ENCODE results near the gene MEP1B.
"Not testable (repeated sequence)": the region's sequence is repeated elsewhere in the genome, so short reads cannot be mapped to it uniquely, and the experiment has no call there.

The MEP1B gene

GRCh38 chr18:32177530-32177929 is 12.3 kb upstream of the MEP1B start:
- H3K4me1 ChIP-seq (ENCODE audit: insufficient read depth, low read length), result peaks cover 15% of the 10 kb centered on the region
- H3K4me3 ChIP-seq (ENCODE audit: low read length), result no peak overlapping the region
- no peaks in the 10 kb centered on the region for H3K27me3 ChIP-seq (ENCODE audit: insufficient read depth, low read length)
- H3K9me3 ChIP-seq (ENCODE audit: low read length), result no peaks in the 10 kb centered on the region
- H2AFZ ChIP-seq (ENCODE audit: low read depth, low read length), result no peak overlapping the region
- no peaks in the 10 kb centered on the region for H3K36me3 ChIP-seq (ENCODE audit: insufficient read depth, low read length)

GRCh38 chr18:32183503-32183902 is 6.3 kb upstream of the MEP1B start:
- peaks cover 11% of the 10 kb centered on the region for H3K4me1 ChIP-seq (ENCODE audit: insufficient read depth, low read length)
- H3K9me3 ChIP-seq (ENCODE audit: low read length), result peaks cover 4% of the 10 kb centered on the region
- no peaks in the 10 kb centered on the region for H3K27me3 ChIP-seq (ENCODE audit: insufficient read depth, low read length)
- H3K36me3 ChIP-seq (ENCODE audit: insufficient read depth, low read length), result no peaks in the 10 kb centered on the region
- H2AFZ ChIP-seq (ENCODE audit: low read depth, low read length), result no peak overlapping the region
- H3K4me3 ChIP-seq (ENCODE audit: low read length), result no peak overlapping the region

GRCh38 chr18:32190209-32190608 is 370 bp downstream of the MEP1B start:
- H3K4me3 ChIP-seq (ENCODE audit: low read length), result no peak overlapping the region
- H3K36me3 ChIP-seq (ENCODE audit: insufficient read depth, low read length), result no peaks in the 10 kb centered on the region
- no peaks in the 10 kb centered on the region for H3K4me1 ChIP-seq (ENCODE audit: insufficient read depth, low read length)
- no peak overlapping the region for H2AFZ ChIP-seq (ENCODE audit: low read depth, low read length)
- H3K27me3 ChIP-seq (ENCODE audit: insufficient read depth, low read length), result no peaks in the 10 kb centered on the region
- H3K9me3 ChIP-seq (ENCODE audit: low read length), result no peaks in the 10 kb centered on the region

- no peak overlapping the region for H2AFZ ChIP-seq (ENCODE audit: low read depth, low read length)
- no peak overlapping the region for H3K4me3 ChIP-seq (ENCODE audit: low read length)
- H3K27me3 ChIP-seq (ENCODE audit: insufficient read depth, low read length), result no peaks in the 10 kb centered on the region
- no peaks in the 10 kb centered on the region for H3K36me3 ChIP-seq (ENCODE audit: insufficient read depth, low read length)
- H3K4me1 ChIP-seq (ENCODE audit: insufficient read depth, low read length), result no peaks in the 10 kb centered on the region
- no peaks in the 10 kb centered on the region for H3K9me3 ChIP-seq (ENCODE audit: low read length)
These were observed 6.3 kb downstream of the MEP1B start for GRCh38 chr18:32195881-32196815.

- H2AFZ ChIP-seq (ENCODE audit: low read depth, low read length), result no peak overlapping the region
- no peaks in the 10 kb centered on the region for H3K27me3 ChIP-seq (ENCODE audit: insufficient read depth, low read length)
- H3K36me3 ChIP-seq (ENCODE audit: insufficient read depth, low read length), result no peaks in the 10 kb centered on the region
- H3K4me3 ChIP-seq (ENCODE audit: low read length), result no peak overlapping the region
- H3K9me3 ChIP-seq (ENCODE audit: low read length), result no peaks in the 10 kb centered on the region
- H3K4me1 ChIP-seq (ENCODE audit: insufficient read depth, low read length), result no peaks in the 10 kb centered on the region
These were observed 10.9 kb downstream of the MEP1B start for GRCh38 chr18:32200766-32201165.

GRCh38 chr18:32201948-32202672 is 12.3 kb downstream of the MEP1B start:
- Histone ChIP-seq H3K9me3 (ENCODE audit: low read length) (no peaks in the 10 kb centered on the region), H3K27me3 (ENCODE audit: insufficient read depth, low read length) (no peaks in the 10 kb centered on the region), H3K4me3 (ENCODE audit: low read length) (no peak overlapping the region), H3K4me1 (ENCODE audit: insufficient read depth, low read length) (no peaks in the 10 kb centered on the region), H2AFZ (ENCODE audit: low read depth, low read length) (no peak overlapping the region), H3K36me3 (ENCODE audit: insufficient read depth, low read length) (no peaks in the 10 kb centered on the region)

GRCh38 chr18:32208023-32208422 is 18.2 kb downstream of the MEP1B start:
- Histone ChIP-seq H3K4me1 (ENCODE audit: insufficient read depth, low read length) (no peaks in the 10 kb centered on the region), H3K4me3 (ENCODE audit: low read length) (no peak overlapping the region), H3K27me3 (ENCODE audit: insufficient read depth, low read length) (no peaks in the 10 kb centered on the region), H2AFZ (ENCODE audit: low read depth, low read length) (no peak overlapping the region), H3K36me3 (ENCODE audit: insufficient read depth, low read length) (no peaks in the 10 kb centered on the region), H3K9me3 (ENCODE audit: low read length) (no peaks in the 10 kb centered on the region)

- H2AFZ ChIP-seq (ENCODE audit: low read depth, low read length), result no peak overlapping the region
- H3K36me3 ChIP-seq (ENCODE audit: insufficient read depth, low read length), result no peaks in the 10 kb centered on the region
- no peaks in the 10 kb centered on the region for H3K9me3 ChIP-seq (ENCODE audit: low read length)
- no peaks in the 10 kb centered on the region for H3K4me1 ChIP-seq (ENCODE audit: insufficient read depth, low read length)
- no peak overlapping the region for H3K4me3 ChIP-seq (ENCODE audit: low read length)
- no peaks in the 10 kb centered on the region for H3K27me3 ChIP-seq (ENCODE audit: insufficient read depth, low read length)
These were observed 18.7 kb downstream of the MEP1B start for GRCh38 chr18:32208577-32208976.

- no peaks in the 10 kb centered on the region for H3K9me3 ChIP-seq (ENCODE audit: low read length)
- H3K27me3 ChIP-seq (ENCODE audit: insufficient read depth, low read length), result no peaks in the 10 kb centered on the region
- H3K36me3 ChIP-seq (ENCODE audit: insufficient read depth, low read length), result no peaks in the 10 kb centered on the region
- H2AFZ ChIP-seq (ENCODE audit: low read depth, low read length), result no peak overlapping the region
- H3K4me1 ChIP-seq (ENCODE audit: insufficient read depth, low read length), result no peaks in the 10 kb centered on the region
- H3K4me3 ChIP-seq (ENCODE audit: low read length), result no peak overlapping the region
These were observed 20.0 kb downstream of the MEP1B start for GRCh38 chr18:32209685-32210445.

- Histone ChIP-seq H3K4me1 (ENCODE audit: insufficient read depth, low read length) (no peaks in the 10 kb centered on the region), H3K27me3 (ENCODE audit: insufficient read depth, low read length) (no peaks in the 10 kb centered on the region), H3K9me3 (ENCODE audit: low read length) (no peaks in the 10 kb centered on the region), H3K36me3 (ENCODE audit: insufficient read depth, low read length) (no peaks in the 10 kb centered on the region), H2AFZ (ENCODE audit: low read depth, low read length) (no peak overlapping the region), H3K4me3 (ENCODE audit: low read length) (no peak overlapping the region)
These were observed 23.9 kb downstream of the MEP1B start for GRCh38 chr18:32213693-32214092.

- H2AFZ ChIP-seq (ENCODE audit: low read depth, low read length), result no peak overlapping the region
- no peaks in the 10 kb centered on the region for H3K9me3 ChIP-seq (ENCODE audit: low read length)
- no peaks in the 10 kb centered on the region for H3K4me1 ChIP-seq (ENCODE audit: insufficient read depth, low read length)
- no peaks in the 10 kb centered on the region for H3K27me3 ChIP-seq (ENCODE audit: insufficient read depth, low read length)
- no peak overlapping the region for H3K4me3 ChIP-seq (ENCODE audit: low read length)
- no peaks in the 10 kb centered on the region for H3K36me3 ChIP-seq (ENCODE audit: insufficient read depth, low read length)
These were observed 26.6 kb downstream of the MEP1B start for GRCh38 chr18:32216390-32216789.

GRCh38 chr18:32219431-32220018 is 29.7 kb downstream of the MEP1B start:
- no peaks in the 10 kb centered on the region for H3K4me1 ChIP-seq (ENCODE audit: insufficient read depth, low read length)
- no peak overlapping the region for H2AFZ ChIP-seq (ENCODE audit: low read depth, low read length)
- no peaks in the 10 kb centered on the region for H3K9me3 ChIP-seq (ENCODE audit: low read length)
- no peaks in the 10 kb centered on the region for H3K36me3 ChIP-seq (ENCODE audit: insufficient read depth, low read length)
- no peaks in the 10 kb centered on the region for H3K27me3 ChIP-seq (ENCODE audit: insufficient read depth, low read length)
- H3K4me3 ChIP-seq (ENCODE audit: low read length), result no peak overlapping the region

- H3K4me1 ChIP-seq (ENCODE audit: insufficient read depth, low read length); H3K27me3 ChIP-seq (ENCODE audit: insufficient read depth, low read length); H3K36me3 ChIP-seq (ENCODE audit: insufficient read depth, low read length); H3K9me3 ChIP-seq (ENCODE audit: low read length); H2AFZ ChIP-seq (ENCODE audit: low read depth, low read length); H3K4me3 ChIP-seq (ENCODE audit: low read length): not testable (repeated sequence)
These were observed 43.5 kb downstream of the MEP1B start for GRCh38 chr18:32233348-32233747.
